K562 (cell line): ENCODE results near the gene DSEL. TPM values are rescaled to one million over a fixed set of nuclear protein-coding genes. Genes with fewer than 3 reads are reported as not detected.

Experiments
- ATAC-seq: fragments of 200-7000 bp; cut with Tn5 transposase; 3 replicates; pipeline ENCODE4 v1.9.1; 2020; ENCODE audit warnings: moderate library complexity
- BruUV-seq: library from RNA; stranded (reverse); fragments of 400-500 nt; replicated peaks from 2 replicates; lab custom pipeline; 2021; lab: Mats Ljungman, UMichigan
- CTCF ChIA-PET: fragments of 300-600 bp; formaldehyde crosslinking; extraction: SDS; loops from one replicate; lab custom pipeline; 2021; ENCODE audit warnings: low intra/inter-chr PET ratio; lab: Yijun Ruan, JAX
- POLR2A ChIA-PET: fragments of 300-600, 350-650 bp; sonication (Branson Sonifier 250); formaldehyde crosslinking; extraction: SDS; loops from one replicate; lab custom pipeline; 2021; ENCODE audit warnings: antibody characterized with exemption, inconsistent platforms; lab: Yijun Ruan, JAX
- DNase-seq, 4 experiments: peaks; one replicate each; pipeline versions ENCODE4 v3.0.0 to v3.0.0-alpha.2; 2011 to 2018; ENCODE audit warnings: low spot score in 3 of 4, mixed read lengths in 3 of 4; ENCODE audit errors: extremely low read depth in 1 of 4
- FAIRE-seq: peaks from 2 replicates; lab custom pipeline; 2011; peaks lifted over from hg19 to GRCh38; lab: Jason Lieb, UNC
- H2AFZ ChIP-seq: 2 replicates; pipeline ENCODE4 v1.6.0; 2011; ENCODE audit warnings: low read depth, low read length, control low read depth, inconsistent platforms
- H3K27ac ChIP-seq: fragments of 200-600 bp; 3 replicates; pipeline ENCODE4 v1.8.0; 2011; ENCODE audit warnings: low read depth, mild to moderate bottlenecking, control low read depth, inconsistent platforms, low read length, moderate library complexity, mixed read lengths; ENCODE audit errors: extremely low read depth
- H3K27me3 ChIP-seq, 2 experiments: fragments of 300-600 bp in 1 of 2; 2 replicates in 1 of 2; 3 replicates in 1 of 2; pipeline versions ENCODE4 v1.6.0 to v1.8.0; 2011; ENCODE audit warnings: inconsistent platforms in 2 of 2, low read length in 2 of 2, mild to moderate bottlenecking in 1 of 2, mixed read lengths in 1 of 2, moderate library complexity in 1 of 2; ENCODE audit not compliant: control insufficient read depth in 2 of 2, insufficient read depth in 2 of 2
- H3K36me3 ChIP-seq: fragments of 300-600 bp; 3 replicates; pipeline ENCODE4 v1.8.0; 2011; ENCODE audit warnings: mild to moderate bottlenecking, low read length, inconsistent platforms; ENCODE audit not compliant: control insufficient read depth, insufficient read depth
- H3K4me1 ChIP-seq, 2 experiments: fragments of 200-600 bp in 1 of 2; replicated peaks in 1 of 2; 2 replicates in 1 of 2; 3 replicates in 1 of 2; pipeline versions ENCODE4 v1.5.1 to v1.8.0; 2011; ENCODE audit warnings: inconsistent platforms in 2 of 2, low read length in 2 of 2, mild to moderate bottlenecking in 1 of 2, mixed read lengths in 1 of 2, moderate library complexity in 1 of 2; ENCODE audit not compliant: control insufficient read depth in 2 of 2, insufficient read depth in 2 of 2
- H3K4me2 ChIP-seq: 2 replicates; pipeline ENCODE4 v1.6.1; 2011; ENCODE audit warnings: low read length, control low read depth, inconsistent platforms, mixed read lengths; ENCODE audit not compliant: insufficient read depth
- H3K4me3 ChIP-seq: fragments of 200-600 bp; sonication (generic), shearing (Covaris generic); 2 replicates; pipeline ENCODE4 v1.5.1; 2016; ENCODE audit warnings: control low read depth, inconsistent platforms
- H3K79me2 ChIP-seq: fragments of 200-600 bp; 3 replicates; pipeline ENCODE4 v1.8.0; 2011; ENCODE audit warnings: low read length, inconsistent platforms; ENCODE audit not compliant: control insufficient read depth, insufficient read depth
- H3K9ac ChIP-seq, 2 experiments: 2 replicates each; pipeline versions ENCODE4 v1.6.0 to v1.6.1; 2011; ENCODE audit warnings: low read depth in 2 of 2, low read length in 2 of 2, control low read depth in 1 of 2, inconsistent platforms in 1 of 2, mild to moderate bottlenecking in 1 of 2, mixed read lengths in 1 of 2; ENCODE audit not compliant: insufficient read depth in 1 of 2
- H3K9me1 ChIP-seq: one replicate; pipeline ENCODE4 v1.6.0; 2011; ENCODE audit warnings: inconsistent platforms, mild to moderate bottlenecking, low read length, moderate library complexity; ENCODE audit not compliant: control insufficient read depth, insufficient read depth
- H3K9me3 ChIP-seq: replicated peaks from 2 replicates; pipeline ENCODE4 v1.5.1; 2011; ENCODE audit warnings: low read depth, low read length, inconsistent platforms; ENCODE audit not compliant: control insufficient read depth, insufficient read depth
- H4K20me1 ChIP-seq: replicated peaks from 2 replicates; pipeline ENCODE4 v1.6.1; 2011; ENCODE audit warnings: low read length, inconsistent platforms, mixed read lengths; ENCODE audit not compliant: control insufficient read depth, insufficient read depth
- ARNT ChIP-seq, 2 experiments: fragments of 450-650 bp; IDR thresholded peaks; 2 replicates each; pipeline ENCODE4 v1.6.1; 2016; ENCODE audit warnings: mild to moderate bottlenecking in 1 of 2
- HDAC6 ChIP-seq: IDR thresholded peaks from 2 replicates; pipeline ENCODE4 v1.6.1; 2012; ENCODE audit warnings: low read depth, mild to moderate bottlenecking, control low read depth, inconsistent platforms, low read length, moderate library complexity
- HOXB6 ChIP-seq: fragments of 250-450 bp; sonication (Bioruptor Pico); IDR thresholded peaks from 2 replicates; pipeline ENCODE4 v1.5.1; 2022; ENCODE audit warnings: mild to moderate bottlenecking, borderline replicate concordance
- MTF1 ChIP-seq: fragments of 250-450 bp; sonication (Bioruptor Pico); IDR thresholded peaks from 2 replicates; pipeline ENCODE4 v1.9.0; 2021; ENCODE audit warnings: moderate library complexity, mild to moderate bottlenecking, inconsistent platforms, borderline replicate concordance
- TFAM ChIP-seq: fragments of 250-450 bp; sonication (Bioruptor Pico); conservative IDR thresholded peaks from 2 replicates; pipeline ENCODE4 v1.5.0; 2021; ENCODE audit warnings: mild to moderate bottlenecking, moderate library complexity
- ZNF282 ChIP-seq: sonication (generic); formaldehyde crosslinking; IDR thresholded peaks from 2 replicates; pipeline ENCODE4 v1.8.1; 2023; ENCODE audit warnings: missing genetic modification reagents
- ZNF41 ChIP-seq: fragments of 250-450 bp; sonication (Bioruptor Pico); conservative IDR thresholded peaks from 2 replicates; pipeline ENCODE4 v1.4.0; 2020; ENCODE audit warnings: mild to moderate bottlenecking
- ZNF77 ChIP-seq: fragments of 250-450 bp; sonication (Bioruptor Pico); IDR thresholded peaks from 2 replicates; pipeline ENCODE4 v1.5.0; 2020
- WGBS: fragments of 100-300 bp; shearing (Covaris generic); methylation state at CpG from one replicate; pipeline ENCODE4 v1.1.6; 2016; ENCODE audit warnings: low coverage, mixed read lengths; ENCODE audit not compliant: insufficient coverage; ENCODE audit errors: missing lambda C conversion rate; 5-methylcytosine and 5-hydroxymethylcytosine counted together
- in situ Hi-C: fragments of 300-500 bp; cut with MboI; formaldehyde crosslinking; loops from 4 replicates; pipeline ENCODE4 v1.15.0; 2018; ENCODE audit warnings: inconsistent platforms, mixed read lengths
- intact Hi-C: fragments of 100-400 bp; cut with micrococcal nuclease; formaldehyde crosslinking; loops from 2 replicates; pipeline ENCODE4 v1.14.2; 2022
- polyA plus RNA-seq, 8 experiments: library from polyadenylated mRNA; depleted of rRNA in 4 of 8; stranded (reverse) in 5 of 8; unstranded in 3 of 8; fragments of >200 nt; fragmentation: Nextera tagmentation in 2 of 8; fragmentation: Illumina TruSeq in 1 of 8; extraction: Ambion mirVana in 2 of 8; extraction: Trizol in 1 of 8; gene quantifications; 2 replicates each; pipeline versions ENCODE4 v1.2.1 to v1.2.3, GENCODE V29; 2011 to 2014; ENCODE audit warnings: inconsistent platforms in 1 of 8, missing spikeins in 1 of 8
- total RNA-seq, 7 experiments: library from RNA; depleted of rRNA in 6 of 7; stranded (reverse); fragments of >200 nt in 6 of 7; fragmentation: Illumina TruSeq in 2 of 7; extraction: Trizol in 2 of 7; gene quantifications; 2 replicates each; pipeline versions ENCODE4 v1.2.1 to v1.2.3, GENCODE V29; 2011 to 2021; ENCODE audit warnings: low replicate concordance in 1 of 7

Gene DSEL
- total and polyA plus RNA-seq, 9 of the 15 experiments (the other 6 are each of a cell fraction or from before 2014, with no cell fraction given) = under 0.01 to 0.04 (median 0.01) TPM; not detected in 3

GRCh38 chr18:67519592-67519991, 3.1 kb upstream of the DSEL start (continued):
- TF ChIP-seq HOXB6 (no peak), TFAM (no peak), ZNF77 (CRISPR knock-in tag) (no peak), ARNT (IDR thresholded peaks at IDR 0.05) (no peak)

- ChIA-PET CTCF (no interaction called here), POLR2A (no interaction called here)
- TF ChIP-seq ZNF282 (CRISPR knock-in tag) (no peak), ZNF41 (no peak), MTF1 (no peak), HDAC6 (no peak)
- DNase-seq = no peak
- ATAC-seq = no peak
- 0% methylated on average over 5 of the region's 5 CpGs for WGBS
- H2AFZ ChIP-seq = no peak overlapping the region
- H3K4me3 ChIP-seq = no peak overlapping the region
- no TSS peak for BruUV-seq
- no peak for FAIRE-seq
- no peaks in the 10 kb centered on the region for H3K9me1 ChIP-seq
- no peaks in the 10 kb centered on the region for H3K36me3 ChIP-seq
- peaks cover 0 to 7% of the 10 kb centered on the region in 2 experiments; a peak in 3 of 5 replicates for H3K4me1 ChIP-seq
- no peaks in the 10 kb centered on the region for H3K79me2 ChIP-seq
- no peaks in the 10 kb centered on the region for H4K20me1 ChIP-seq
- H3K4me2 ChIP-seq = no peak overlapping the region
- in situ Hi-C loops (no loop called here), intact Hi-C loops (loop anchor here (10.0 kb wide), 3 partner anchors 1106 to 1216 kb away; no protein-coding TSS in a partner anchor)
- no peak overlapping the region for H3K27ac ChIP-seq
- no peak overlapping the region for H3K9ac ChIP-seq
- H3K9me3 ChIP-seq = no peaks in the 10 kb centered on the region
- H3K27me3 ChIP-seq = no peaks in the 10 kb centered on the region
Observed at GRCh38 chr18:67518566-67518965, 2.0 kb upstream of the DSEL start.
